Measurements from ENCODE around the gene ELF1.
"Not testable (repeated sequence)": the region's sequence is repeated elsewhere in the genome, so short reads cannot be mapped to it uniquely, and the experiment has no call there.

ELF1 gene

DNA sequence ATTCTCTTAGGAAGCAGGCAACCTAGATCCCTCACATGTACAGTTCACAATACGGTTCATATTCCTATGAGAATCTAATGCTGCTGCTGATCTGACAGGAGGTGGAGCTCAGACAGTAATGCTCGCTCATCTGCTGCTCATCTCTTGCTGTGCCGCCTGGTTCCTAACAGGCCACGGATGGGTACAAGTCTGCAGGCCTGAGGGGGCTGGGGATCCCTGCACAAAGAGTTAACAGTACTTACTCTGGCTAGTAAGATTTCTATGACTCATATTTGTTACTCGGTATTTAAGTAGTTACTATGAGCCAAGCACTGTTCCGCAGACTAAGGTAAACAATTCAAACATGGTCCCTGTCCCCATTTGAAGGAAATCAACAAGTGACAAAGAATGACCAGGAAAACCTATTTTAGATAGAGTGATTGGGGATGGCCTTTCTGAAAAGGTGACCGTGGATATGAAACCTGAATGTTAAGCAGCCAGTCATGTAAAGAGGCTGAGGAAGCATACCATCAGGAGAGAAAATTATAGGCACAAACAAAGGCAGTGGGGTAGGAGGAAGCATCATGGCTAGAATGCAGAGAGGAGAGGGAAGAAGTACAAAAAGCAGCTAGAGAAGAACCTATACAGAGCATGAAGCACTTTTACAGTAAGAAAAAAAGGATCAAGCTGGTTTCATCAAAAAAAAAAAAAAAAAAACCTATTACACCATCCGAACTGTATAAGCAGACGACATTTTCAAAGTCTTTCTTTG, 21.6 kb upstream of the ELF1 start:
- DNase-seq = no peak

DNA sequence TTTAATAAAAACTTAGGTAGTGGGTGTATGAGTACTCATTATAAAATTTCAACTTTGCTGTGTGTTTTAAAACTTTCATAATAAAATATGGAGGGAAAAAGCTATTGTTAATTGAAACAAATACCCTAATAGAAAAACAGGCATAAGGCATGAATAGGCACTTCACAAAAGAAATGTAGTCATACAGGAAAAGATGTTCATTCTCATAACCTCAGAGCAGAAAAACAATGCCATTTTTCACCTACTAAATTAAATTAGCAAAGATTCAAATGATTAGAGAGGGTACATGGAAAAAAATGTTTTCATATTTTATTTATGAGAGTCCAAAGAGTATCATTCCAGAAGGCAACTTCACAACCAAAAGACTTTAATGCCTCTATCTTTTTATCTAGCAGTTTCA, 20.6 kb upstream of the ELF1 start:
- DNase-seq = no peak

DNA sequence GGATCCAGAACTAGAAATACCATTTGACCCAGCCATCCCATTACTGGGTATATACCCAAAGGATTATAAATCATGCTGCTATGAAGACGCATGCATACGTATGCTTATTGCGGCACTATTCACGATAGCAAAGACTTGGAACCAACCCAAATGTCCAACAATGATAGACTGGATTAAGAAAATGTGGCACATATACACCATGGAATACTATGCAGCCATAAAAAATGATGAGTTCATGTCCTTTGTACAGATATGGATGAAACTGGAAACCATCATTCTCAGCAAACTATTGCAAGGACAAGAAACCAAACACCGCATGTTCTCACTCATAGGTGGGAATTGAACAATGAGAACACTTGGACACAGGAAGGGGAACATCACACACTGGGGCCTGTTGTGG, 17.4 kb upstream of the ELF1 start:
- DNase-seq = not testable (repeated sequence)

DNA sequence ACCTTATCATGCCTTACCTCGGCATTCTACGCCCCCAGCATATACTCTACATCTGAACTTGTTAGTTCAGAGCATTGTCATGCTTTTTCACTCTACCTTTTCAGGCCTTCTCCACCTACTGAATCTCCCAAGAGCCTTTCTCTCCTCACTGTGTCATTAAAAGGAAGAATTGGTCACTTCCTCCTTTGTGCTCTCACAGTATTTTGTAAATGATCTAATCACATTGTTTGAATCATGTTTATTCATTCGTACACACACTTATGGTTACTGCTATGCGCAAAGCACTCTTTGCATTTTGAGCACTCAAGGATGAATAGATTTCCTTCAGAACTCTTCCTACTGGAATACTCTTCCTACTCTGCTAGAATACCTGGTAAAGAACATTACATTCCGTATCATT, 15.8 kb upstream of the ELF1 start:
- DNase-seq = no peak

DNA sequence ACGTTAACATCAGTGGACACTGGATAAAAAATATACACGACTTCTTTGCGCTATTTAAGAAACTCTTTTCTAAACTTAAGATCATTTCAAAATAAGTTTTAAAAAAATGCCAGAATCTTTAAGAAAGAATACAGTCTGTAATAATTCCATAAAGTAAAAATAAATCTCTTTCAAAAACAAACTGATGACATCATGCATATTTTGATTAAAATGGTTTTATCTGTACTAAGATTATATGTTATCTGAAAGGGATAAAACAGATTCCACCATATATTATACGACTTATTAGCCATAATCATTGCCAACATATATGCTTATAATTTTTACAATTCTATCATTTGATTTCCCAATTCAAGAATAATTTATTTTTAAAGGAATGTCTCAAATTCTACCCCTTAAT, 15.3 kb upstream of the ELF1 start:
- DNase-seq = no peak

DNA sequence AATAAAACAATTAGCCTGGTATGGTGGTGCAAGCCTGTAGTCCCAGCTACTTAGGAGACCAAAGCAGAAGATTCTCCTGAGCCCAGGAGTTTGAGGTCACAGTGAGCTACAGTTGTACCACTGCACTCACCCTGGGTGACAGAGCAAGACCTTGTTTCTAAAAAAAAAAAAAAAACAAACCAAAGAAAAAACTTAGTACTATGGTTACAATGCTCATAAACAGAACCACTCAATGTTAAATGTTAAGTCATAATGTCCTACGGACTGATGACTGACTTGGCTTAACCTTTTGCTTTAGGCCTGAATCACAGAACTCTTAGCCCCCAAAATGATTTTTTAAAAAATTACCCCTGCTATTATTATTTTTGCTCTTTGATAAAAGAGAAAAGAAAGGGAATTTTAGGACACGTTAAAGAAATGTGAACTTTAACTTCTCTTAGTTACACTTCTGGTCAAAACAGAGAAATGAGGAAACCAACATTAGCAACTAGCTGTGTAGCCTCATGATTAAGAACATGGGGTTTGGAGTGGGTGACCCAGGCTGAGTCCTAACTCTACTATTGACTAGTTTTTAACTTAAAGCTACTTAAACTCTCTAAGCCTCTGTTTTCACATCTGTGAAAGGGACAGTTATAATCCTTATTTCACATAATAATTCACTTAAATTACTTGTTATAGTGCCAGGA, 13.7 kb upstream of the ELF1 start:
- DNase-seq = no peak

DNA sequence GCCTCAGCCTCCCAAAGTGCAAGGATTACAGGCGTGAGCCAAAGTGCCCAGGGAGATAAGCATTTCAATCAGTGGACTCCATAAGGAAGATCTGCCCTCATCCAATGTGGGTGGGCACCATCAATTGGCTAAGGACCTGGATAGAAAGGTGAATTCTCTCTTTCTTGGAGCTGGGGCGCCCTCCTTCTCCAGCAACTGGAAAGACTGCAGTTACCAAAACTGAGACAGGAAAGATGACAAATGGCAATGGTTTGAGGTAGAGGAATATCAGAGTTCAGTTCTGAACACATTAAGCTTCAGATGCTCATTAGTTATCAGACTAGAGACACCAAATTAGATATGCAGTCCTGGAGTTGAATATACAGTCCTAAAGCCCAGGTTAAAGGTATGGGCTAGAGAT, 10.5 kb upstream of the ELF1 start:
- DNase-seq = no peak

DNA sequence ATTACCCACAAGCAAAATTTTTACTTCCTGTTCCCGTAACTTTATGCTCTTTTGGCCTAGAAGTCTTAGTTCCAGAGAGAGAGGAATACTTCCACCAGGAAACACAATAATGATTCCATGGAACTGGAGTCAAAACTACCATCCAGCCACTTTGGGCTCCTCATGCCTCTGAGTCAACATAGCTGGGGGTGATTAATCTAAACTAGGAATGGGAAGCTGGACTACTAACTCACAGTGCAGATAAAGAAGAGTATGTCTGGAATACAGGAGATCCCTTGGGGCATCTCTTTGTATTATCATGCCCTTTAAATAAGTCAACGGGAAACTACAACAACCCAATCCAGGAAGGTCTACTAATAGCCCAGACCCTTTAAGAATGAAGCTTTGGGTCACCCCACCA, 8.9 kb upstream of the ELF1 start:
- DNase-seq = no peak

DNA sequence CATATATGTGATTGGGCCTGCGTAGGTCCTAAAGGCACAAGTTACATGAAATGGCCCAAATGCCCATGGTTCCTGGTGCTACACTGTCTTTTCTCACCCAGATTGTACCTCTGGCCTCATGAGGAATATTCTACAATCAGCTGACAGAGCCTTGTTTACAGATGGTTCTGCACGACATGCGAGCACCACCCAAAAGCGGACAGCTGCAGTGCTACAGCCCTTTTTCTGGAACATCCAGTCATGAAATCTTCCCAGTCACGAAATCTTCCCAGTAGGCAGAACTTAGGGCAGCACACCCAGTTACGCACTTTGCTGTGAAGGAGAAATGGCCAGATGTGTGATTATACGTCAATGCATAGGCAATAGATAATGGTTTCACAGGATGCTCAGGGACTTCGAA, 7.7 kb upstream of the ELF1 start:
- no peak for DNase-seq

DNA sequence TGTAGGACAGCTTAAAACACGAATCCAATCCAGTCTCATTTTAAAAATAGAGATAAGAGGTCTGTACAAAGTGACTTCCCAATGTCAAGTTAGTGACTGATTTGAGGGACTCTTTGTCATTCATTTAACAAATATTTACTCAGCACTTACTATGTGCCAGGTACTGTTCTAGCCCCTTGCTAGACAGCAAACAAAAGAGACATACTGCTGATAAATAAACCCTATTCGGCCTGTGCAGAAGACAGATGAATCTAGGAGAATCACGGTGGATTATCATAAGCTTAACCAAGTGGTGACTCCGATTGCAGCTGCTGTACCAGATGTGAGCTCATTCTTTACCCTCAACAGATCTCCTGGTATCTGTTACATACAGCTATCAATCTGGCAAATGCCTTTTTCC, 6.4 kb upstream of the ELF1 start:
- DNase-seq = no peak

DNA sequence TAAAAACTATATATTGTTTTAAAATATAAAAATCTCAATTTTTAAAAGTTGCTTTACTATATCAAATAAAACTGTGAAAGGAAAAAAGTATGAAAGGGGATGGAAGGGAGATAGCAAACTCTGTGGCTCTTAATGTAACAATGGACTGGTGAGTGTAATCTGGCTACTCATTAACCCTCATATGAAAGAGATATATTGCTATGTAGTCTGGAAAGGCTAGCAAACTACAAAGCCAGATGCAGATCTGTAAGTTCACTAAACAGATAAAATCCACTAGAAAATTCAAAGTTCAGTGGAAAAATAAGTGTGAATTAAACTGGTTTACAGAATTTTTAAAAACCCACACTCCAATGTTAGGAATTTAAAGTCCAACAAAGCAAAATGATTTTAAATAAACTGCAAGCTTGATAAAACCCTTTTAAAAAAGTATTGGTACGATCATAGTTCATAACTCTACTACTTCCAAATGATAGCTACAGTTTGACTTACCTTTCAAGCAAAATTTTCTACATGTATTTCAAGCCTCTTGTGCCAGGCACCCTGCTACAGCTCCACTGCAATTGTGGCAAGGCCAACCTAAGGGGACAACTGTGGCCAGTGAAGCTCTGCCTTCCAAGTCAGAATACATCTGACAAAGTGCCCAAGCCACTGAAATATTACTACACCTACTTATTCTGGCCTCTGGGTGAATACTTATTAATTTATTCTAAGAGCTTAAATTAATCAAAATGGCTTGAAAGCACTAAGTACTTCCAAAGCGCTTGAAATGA, 647 bp upstream of the ELF1 start:
- DNase-seq = no peak

DNA sequence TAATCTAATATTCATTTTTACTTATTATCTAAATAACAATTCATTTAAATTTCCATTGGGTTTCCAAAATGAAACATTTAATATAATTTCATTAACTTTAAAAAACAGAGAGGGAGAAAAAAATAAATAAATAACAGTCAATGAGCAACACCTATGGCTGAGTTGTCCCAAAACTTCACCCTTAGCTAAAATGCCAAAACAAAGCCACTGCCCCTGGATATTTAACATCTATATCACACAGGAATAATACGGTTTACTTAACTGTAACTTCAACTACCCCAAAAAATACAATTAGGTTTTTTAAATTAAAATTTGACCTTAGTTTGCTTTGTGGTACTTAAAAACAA, 541 bp downstream of the ELF1 start:
- no peak for DNase-seq

DNA sequence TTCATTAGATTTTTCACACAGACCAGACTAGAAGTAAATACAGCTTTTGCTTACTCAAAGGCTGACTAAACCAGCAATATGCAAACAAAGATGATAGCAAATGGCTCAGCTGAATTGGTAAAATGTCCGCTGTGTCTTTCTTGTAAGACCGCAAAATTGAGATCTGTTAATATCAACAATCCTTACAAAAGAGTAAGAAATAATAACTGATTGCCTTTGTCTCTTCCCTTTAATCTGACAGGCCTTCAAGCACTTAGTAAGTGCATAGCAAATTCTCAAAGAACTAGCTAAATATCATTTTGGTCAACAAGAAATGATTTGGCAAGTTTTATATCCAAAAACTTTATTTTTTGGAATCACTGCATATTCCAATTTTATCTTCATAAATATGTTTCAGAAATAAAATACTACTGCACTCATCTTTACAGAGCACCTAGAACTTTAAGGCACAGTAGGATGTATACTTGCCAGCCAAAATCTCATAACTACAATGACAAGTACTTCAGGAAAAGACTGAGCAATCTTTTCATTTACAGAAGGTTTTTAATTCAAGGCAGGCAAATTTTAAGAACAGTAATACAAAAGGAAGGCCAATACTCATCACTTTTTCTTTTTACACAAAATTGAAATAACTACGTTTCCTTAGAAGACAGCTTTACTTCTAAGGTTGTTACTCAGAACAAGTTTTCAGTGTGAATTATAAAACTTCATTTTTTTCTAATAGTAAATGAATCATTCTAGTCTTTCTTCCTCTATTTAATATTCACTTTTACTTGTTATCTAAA, 1.1 kb downstream of the ELF1 start:
- no peak for DNase-seq

DNA sequence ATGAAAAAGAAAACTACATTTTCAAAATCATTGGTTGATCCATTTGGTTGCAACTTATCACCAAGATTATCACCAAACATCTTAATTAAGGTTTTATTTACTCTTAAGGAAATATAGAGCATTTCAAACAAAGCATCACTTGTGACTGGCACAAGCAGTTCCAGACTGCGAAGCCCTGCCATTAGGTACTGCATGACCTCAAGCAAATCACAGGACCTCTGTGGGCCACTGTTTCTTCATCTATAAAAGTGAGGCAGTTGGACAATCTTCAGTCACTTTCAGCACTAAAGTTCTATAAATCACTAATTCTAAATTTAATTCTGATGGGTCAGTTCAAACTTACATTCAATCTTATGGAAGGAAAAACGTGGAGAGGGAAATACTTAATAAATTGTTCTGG, 2.0 kb downstream of the ELF1 start:
- no peak for DNase-seq

DNA sequence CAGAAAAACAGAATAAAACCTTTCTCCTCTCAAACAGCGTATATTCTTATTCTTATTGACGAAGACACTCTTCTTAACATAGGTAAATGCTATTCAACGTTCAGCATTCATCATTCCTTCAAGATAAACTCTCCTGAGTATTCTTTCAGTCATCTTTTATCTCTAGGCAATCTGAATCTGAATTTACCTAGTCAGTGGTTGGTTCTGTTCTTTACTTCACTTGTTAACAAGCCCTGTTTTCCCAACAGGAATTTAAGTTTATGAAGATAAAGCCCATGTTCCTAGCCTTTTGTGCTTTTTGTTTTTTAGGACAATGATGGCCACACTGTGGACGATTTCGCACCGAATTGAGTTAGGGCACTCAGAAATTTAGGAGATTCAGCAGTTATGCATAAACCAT, 3.2 kb downstream of the ELF1 start:
- DNase-seq = no peak

DNA sequence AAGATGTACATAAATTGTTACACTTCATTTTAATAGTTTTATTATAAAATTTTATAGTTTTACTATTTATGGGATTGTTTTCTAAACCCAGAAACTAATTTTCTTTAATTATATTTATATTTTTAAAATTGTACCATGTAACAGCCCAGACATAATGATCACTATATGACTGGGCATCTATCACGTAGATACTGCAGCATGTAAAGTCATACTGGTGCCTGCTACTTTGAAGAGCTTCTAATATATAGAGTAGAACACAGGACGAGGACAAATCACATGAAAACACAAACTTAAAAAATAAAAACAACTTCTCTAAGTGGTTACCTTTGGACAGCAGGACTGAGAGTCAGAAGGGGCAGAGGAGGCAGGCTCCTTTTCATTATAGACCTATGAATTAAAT, 5.3 kb downstream of the ELF1 start:
- DNase-seq = no peak

DNA sequence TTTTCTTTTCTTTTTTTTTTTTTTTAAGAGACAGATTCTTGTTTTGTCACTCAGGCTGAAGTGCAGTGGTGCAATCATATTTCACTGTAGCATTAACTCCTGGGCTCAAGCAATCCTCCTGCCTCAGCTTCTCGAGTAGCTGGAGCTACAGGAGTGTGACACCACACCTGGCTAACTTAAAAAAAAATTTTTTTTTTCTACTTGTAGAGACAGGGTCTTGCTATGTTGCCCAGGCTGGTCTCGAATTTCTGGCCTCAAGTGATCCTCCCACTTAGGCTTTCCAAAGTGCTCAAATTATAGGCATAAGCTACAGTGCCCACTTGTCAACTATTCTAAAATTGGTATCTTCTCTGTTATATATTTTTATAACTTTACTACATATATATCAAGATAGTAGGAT, 6.6 kb downstream of the ELF1 start:
- no peak for DNase-seq

DNA sequence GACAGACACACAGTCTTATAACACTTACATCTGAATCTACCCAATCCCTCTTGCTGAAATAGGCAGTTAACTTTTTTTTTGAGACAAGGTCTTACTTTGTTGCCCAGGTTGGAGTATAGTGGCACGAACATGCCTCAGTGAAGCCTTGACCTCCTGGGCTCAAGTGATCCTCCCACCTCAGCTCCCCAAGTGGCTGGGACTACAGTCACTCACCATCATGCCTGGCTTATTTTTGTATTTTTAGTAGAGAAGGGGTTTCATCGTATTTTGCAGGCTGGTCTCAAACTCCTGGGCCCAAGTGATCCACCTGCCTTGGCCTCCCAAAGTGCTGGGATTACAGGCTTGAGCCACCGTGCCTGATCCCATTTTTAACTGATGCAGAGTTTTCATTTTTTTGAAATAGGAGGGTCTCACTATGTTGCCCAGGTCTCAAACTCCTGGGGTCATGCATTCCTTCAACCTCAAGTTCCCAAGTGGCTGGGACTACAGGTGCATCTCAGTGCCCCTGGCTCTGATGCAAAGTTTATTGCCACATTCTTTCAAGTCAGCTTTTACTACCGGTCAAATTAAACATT, 7.6 kb downstream of the ELF1 start:
- DNase-seq = no peak

DNA sequence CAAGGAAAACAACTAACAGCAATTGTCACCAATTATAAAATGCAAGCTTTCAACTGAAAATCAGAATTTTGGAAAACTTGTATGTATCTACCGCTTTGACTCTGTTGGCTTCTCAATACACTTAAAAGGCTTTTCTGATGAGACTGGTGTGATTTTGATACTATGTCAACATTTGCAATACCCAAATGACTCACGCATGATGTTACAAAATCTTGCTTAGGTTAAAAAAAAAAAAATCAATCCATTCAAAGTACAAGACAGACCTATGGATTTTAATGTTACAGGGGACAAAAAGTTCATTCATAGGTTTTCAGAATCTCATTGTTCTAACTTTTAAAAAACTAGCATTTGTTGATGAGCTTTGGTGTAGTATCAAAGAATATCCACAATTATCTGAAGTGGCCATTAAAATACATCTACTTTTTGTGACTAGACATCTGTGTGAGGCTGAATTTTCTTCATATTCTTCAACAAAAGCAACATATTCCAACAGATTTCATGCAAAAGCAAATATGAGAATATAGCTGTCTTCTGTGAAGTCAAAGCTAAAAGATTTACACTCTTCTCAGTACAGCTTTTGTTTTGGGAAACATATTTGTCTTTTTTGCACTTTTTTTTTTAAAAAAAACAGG, 10.7 kb downstream of the ELF1 start:
- no peak for DNase-seq

DNA sequence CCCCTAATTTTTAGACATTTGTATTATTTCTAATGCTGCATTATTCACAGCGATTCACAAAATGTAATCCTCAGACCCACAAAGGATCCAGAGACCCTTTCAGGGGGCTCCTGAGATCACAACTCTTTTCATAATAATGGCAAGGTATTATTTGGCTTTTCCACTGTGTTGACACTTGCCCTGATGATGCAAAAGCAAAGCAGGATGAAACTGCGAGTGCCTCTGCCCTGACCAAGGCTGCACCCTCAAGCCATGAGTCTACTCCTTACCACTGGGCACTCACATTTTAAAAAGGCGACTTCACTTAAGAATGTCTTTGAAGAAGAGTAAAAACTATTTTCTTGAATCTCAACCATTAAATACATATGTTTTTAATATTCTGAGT, 11.4 kb downstream of the ELF1 start:
- DNase-seq = no peak

DNA sequence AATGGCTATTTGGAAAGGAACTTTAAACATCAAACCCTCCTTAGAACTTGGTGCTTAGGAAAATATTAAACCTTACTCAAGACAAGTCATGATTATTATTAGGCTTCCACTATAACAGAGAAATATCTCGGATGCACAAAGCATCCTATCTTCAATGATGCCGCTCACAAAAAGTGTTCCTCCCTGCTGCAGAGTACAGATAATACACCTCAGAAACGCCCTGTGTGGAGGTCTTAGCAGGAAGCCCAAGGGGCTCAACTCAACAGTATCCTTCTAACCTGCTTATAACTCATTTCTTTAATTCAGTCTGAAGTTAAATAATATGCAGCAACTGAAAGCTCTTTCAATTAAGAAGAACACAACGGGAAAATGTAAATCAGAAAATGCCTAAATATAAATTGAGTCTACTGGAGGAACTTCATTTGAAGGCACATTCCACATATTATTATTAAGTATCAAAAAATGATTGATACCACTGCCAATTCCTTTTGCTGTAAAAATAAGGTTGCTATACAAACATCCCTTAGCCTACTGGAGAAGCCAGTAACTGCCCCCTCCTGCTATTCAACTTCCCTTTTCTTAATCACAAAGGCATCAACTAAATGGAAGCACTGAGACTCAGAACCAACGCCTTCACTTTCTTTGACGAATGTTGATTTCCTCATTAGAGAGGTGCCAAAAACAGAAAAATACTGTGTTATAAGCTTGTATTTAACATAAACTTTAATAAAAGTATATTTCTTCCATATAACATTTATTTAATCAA, 12.0 kb downstream of the ELF1 start:
- no peak for DNase-seq

DNA sequence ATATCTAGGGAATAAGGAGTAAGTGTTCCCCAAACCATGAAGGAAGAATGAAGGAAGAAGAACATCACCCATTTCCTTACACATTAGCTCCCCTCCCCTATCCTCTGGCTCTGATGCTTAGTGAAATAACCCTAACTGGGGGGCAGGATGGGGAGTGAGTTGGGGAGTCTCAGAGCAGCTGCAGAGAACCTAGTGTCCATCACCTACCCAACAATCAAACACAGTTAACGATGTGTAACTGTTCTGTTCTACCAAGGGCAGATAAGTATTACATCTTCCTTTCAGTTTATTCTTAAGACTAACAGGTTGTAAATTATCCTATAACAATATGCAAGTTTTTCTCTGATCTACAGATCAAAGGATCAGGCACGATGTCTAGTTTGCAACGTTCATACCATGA, 12.8 kb downstream of the ELF1 start:
- no peak for DNase-seq
